Right lobe of liver (tissue), 4 donors: ENCODE data around the gene PLEKHM1.
"Not testable (repeated sequence)": the region's sequence is repeated elsewhere in the genome, so short reads cannot be mapped to it uniquely, and the experiment has no call there.

Experiments
- POLR2A ChIP-seq: fragments of 450-650 bp; IDR thresholded peaks from one replicate; pipeline ENCODE4 v1.6.1; 2017; ENCODE audit warnings: antibody characterized with exemption, mild to moderate bottlenecking
- TF ChIP-seq, protein P1 (sequence below), 4 donors: fragments of 200-600 bp in 3 of 4; fragments of 450-650 bp in 1 of 4; IDR thresholded peaks; one replicate each; pipeline versions ENCODE4 v1.5.1 to v1.8.0; 2016 to 2022; ENCODE audit warnings: antibody characterized with exemption in 4 of 4, mild to moderate bottlenecking in 2 of 4
- donor health status: DM: no; HTN: no; CAD: no.
- donor health status: DM: no; HTN: no; CAD: no.
- donor health status: DM: no; HTN: yes; CAD: no.

DNA sequence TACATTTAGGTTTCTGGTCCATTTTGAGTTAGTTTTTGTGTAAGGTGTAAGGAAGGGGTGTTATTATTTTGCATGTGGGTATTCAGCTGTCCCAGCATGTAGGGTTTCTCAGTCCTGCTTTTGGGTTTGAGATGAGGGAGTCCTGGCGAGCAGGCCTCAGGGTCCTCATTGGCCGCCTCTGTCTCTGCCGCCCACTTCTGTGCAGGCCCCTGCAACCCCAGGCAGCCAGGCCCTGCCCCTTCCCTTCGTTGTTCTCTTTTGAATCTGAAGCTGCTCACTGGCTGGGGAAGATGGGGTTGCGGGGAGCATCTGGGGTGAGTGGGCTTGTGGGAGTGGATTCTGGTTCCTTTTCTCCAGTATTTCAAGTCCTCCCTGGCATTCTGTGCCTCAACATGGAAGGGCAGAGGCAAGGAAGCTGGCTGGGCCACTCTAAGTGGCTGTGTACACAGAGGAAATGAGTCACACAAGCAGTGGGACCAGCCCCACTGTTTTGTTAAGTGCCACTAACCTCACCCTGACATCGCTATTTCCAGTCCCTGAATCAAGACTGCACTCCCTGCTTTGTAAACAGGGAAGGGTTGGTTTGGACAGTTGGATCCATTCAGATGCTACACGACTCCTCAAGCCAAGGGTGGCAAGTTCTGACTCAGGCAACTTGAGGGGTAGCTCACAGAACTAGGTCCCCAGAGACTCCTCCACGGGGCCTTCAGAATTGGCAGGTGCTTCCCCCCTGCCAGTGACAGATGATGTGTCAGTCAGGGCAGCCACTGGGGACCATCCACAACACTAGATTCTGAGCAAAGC, 28.8 kb downstream of the PLEKHM1 start:
- TF ChIP-seq, protein P1, sequence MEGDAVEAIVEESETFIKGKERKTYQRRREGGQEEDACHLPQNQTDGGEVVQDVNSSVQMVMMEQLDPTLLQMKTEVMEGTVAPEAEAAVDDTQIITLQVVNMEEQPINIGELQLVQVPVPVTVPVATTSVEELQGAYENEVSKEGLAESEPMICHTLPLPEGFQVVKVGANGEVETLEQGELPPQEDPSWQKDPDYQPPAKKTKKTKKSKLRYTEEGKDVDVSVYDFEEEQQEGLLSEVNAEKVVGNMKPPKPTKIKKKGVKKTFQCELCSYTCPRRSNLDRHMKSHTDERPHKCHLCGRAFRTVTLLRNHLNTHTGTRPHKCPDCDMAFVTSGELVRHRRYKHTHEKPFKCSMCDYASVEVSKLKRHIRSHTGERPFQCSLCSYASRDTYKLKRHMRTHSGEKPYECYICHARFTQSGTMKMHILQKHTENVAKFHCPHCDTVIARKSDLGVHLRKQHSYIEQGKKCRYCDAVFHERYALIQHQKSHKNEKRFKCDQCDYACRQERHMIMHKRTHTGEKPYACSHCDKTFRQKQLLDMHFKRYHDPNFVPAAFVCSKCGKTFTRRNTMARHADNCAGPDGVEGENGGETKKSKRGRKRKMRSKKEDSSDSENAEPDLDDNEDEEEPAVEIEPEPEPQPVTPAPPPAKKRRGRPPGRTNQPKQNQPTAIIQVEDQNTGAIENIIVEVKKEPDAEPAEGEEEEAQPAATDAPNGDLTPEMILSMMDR (IDR thresholded peaks at IDR 0.05) = not testable (repeated sequence)
- not testable (repeated sequence) for TF ChIP-seq POLR2A
